H9 (cell line): Measurements from ENCODE around the gene METTL17. TPM values are rescaled to one million over a fixed set of nuclear protein-coding genes. Genes with fewer than 3 reads are reported as not detected.
A peak's percentile ranks its signal among the peaks of the same experiment; 100 is the strongest.

ENCODE experiments used
- DNase-seq: peaks from one replicate; pipeline ENCODE4 v3.0.0-alpha.2; 2017
- H2AFZ ChIP-seq: one replicate; pipeline ENCODE4 v1.6.1; 2013; ENCODE audit warnings: mild to moderate bottlenecking, low read length, control low read depth, moderate library complexity
- H2AK5ac ChIP-seq: 2 replicates; pipeline ENCODE4 v1.6.1; 2013; ENCODE audit warnings: low read length, control low read depth, mixed read lengths; ENCODE audit not compliant: insufficient read length
- H2BK120ac ChIP-seq: one replicate; pipeline ENCODE4 v1.6.1; 2013; ENCODE audit warnings: low read depth, mild to moderate bottlenecking, low read length, control low read depth, inconsistent platforms; ENCODE audit not compliant: poor library complexity, severe bottlenecking
- H2BK12ac ChIP-seq: 2 replicates; pipeline ENCODE4 v1.6.1; 2013; ENCODE audit warnings: low read length, control low read depth, mixed read lengths, low read depth; ENCODE audit not compliant: insufficient read length
- H2BK15ac ChIP-seq: 2 replicates; pipeline ENCODE4 v1.6.1; 2013; ENCODE audit warnings: low read depth, low read length, control low read depth
- H2BK20ac ChIP-seq: one replicate; pipeline ENCODE4 v1.6.1; 2013; ENCODE audit warnings: low read depth, mild to moderate bottlenecking, low read length, control low read depth, inconsistent platforms; ENCODE audit not compliant: poor library complexity, severe bottlenecking
- H2BK5ac ChIP-seq: 2 replicates; pipeline ENCODE4 v1.6.1; 2013; ENCODE audit warnings: low read length, control low read depth, mixed read lengths; ENCODE audit not compliant: insufficient read length
- H3K14ac ChIP-seq: 2 replicates; pipeline ENCODE4 v1.6.1; 2013; ENCODE audit warnings: low read length, control low read depth; ENCODE audit not compliant: insufficient read depth
- H3K18ac ChIP-seq: 2 replicates; pipeline ENCODE4 v1.6.1; 2013; ENCODE audit warnings: low read depth, mild to moderate bottlenecking, mixed read lengths, low read length, control low read depth; ENCODE audit not compliant: insufficient read length
- H3K23ac ChIP-seq: 2 replicates; pipeline ENCODE4 v1.6.1; 2013; ENCODE audit warnings: low read length, control low read depth, mixed read lengths, low read depth; ENCODE audit not compliant: insufficient read length
- H3K23me2 ChIP-seq: 2 replicates; pipeline ENCODE4 v1.6.1; 2013; ENCODE audit warnings: low read depth, mild to moderate bottlenecking, mixed read lengths, low read length, control low read depth; ENCODE audit not compliant: insufficient read length, poor library complexity, severe bottlenecking
- H3K27ac ChIP-seq: 2 replicates; pipeline ENCODE4 v1.5.1; 2013; ENCODE audit warnings: low read length, control low read depth, mixed read lengths, low read depth; ENCODE audit not compliant: insufficient read length
- H3K27me3 ChIP-seq: 2 replicates; pipeline ENCODE4 v1.6.1; 2013; ENCODE audit warnings: low read length, control low read depth, inconsistent platforms; ENCODE audit not compliant: insufficient read depth
- H3K4ac ChIP-seq: 2 replicates; pipeline ENCODE4 v1.6.1; 2013; ENCODE audit warnings: low read depth, mild to moderate bottlenecking, control low read depth, inconsistent platforms, low read length, moderate library complexity
- H3K4me1 ChIP-seq: 2 replicates; pipeline ENCODE4 v1.6.1; 2013; ENCODE audit warnings: low read length, control low read depth, inconsistent platforms; ENCODE audit not compliant: insufficient read depth
- H3K4me2 ChIP-seq: 2 replicates; pipeline ENCODE4 v1.6.1; 2013; ENCODE audit warnings: low read length, control low read depth, mixed read lengths; ENCODE audit not compliant: insufficient read length, insufficient read depth
- H3K56ac ChIP-seq: 2 replicates; pipeline ENCODE4 v1.6.1; 2013; ENCODE audit warnings: low read depth, mild to moderate bottlenecking, mixed read lengths, low read length, control low read depth; ENCODE audit not compliant: insufficient read length
- H3K79me1 ChIP-seq: 2 replicates; pipeline ENCODE4 v1.6.1; 2013; ENCODE audit warnings: low read depth, mild to moderate bottlenecking, moderate library complexity, low read length, control low read depth, inconsistent platforms; ENCODE audit not compliant: insufficient read depth, poor library complexity, severe bottlenecking
- H3K79me2 ChIP-seq: 2 replicates; pipeline ENCODE4 v1.6.1; 2013; ENCODE audit warnings: low read length, control low read depth, inconsistent platforms; ENCODE audit not compliant: insufficient read depth
- H3K9ac ChIP-seq: 2 replicates; pipeline ENCODE4 v1.6.1; 2013; ENCODE audit warnings: low read length, control low read depth, mixed read lengths; ENCODE audit not compliant: insufficient read length; ENCODE audit errors: extremely low read depth
- H3K9me3 ChIP-seq: one replicate; pipeline ENCODE4 v1.6.1; 2013; ENCODE audit warnings: low read depth, low read length, inconsistent platforms; ENCODE audit not compliant: control insufficient read depth
- H3T11ph ChIP-seq: one replicate; pipeline ENCODE4 v1.6.1; 2013; ENCODE audit warnings: mild to moderate bottlenecking, low read length, control low read depth, inconsistent platforms
- H4K20me1 ChIP-seq: one replicate; pipeline ENCODE4 v1.6.1; 2013; ENCODE audit not compliant: control insufficient read depth, insufficient read length, insufficient read depth
- H4K5ac ChIP-seq: 2 replicates; pipeline ENCODE4 v1.6.1; 2013; ENCODE audit warnings: low read depth, mild to moderate bottlenecking, mixed read lengths, low read length, control low read depth; ENCODE audit not compliant: insufficient read length
- H4K8ac ChIP-seq: replicated peaks from 2 replicates; pipeline ENCODE4 v1.6.1; 2013; ENCODE audit warnings: low read length, control low read depth, mixed read lengths, low read depth; ENCODE audit not compliant: insufficient read length
- H4K91ac ChIP-seq: 2 replicates; pipeline ENCODE4 v1.6.1; 2013; ENCODE audit warnings: low read depth, mild to moderate bottlenecking, moderate library complexity, mixed read lengths, low read length, control low read depth; ENCODE audit not compliant: insufficient read length
- H3K27ac Mint-ChIP-seq, 3 experiments: 2 replicates in 2 of 3; 3 replicates in 1 of 3; pipeline ENCODE4 v1.8.0; 2020 to 2021; ENCODE audit warnings: mixed read lengths in 3 of 3, mild to moderate bottlenecking in 1 of 3, moderate library complexity in 1 of 3
- H3K27me3 Mint-ChIP-seq: 2 replicates; pipeline ENCODE4 v1.8.0; 2021; ENCODE audit warnings: low read depth, mild to moderate bottlenecking, moderate library complexity, mixed read lengths
- H3K36me3 Mint-ChIP-seq, 3 experiments: 2 replicates in 2 of 3; 3 replicates in 1 of 3; pipeline ENCODE4 v1.8.0; 2020 to 2021; ENCODE audit warnings: low read depth in 3 of 3, mixed read lengths in 3 of 3; ENCODE audit not compliant: insufficient read depth in 1 of 3
- H3K4me1 Mint-ChIP-seq, 2 experiments: 2 replicates each; pipeline ENCODE4 v1.8.0; 2020; ENCODE audit warnings: mixed read lengths in 2 of 2
- H3K4me3 Mint-ChIP-seq, 2 experiments: 2 replicates in 1 of 2; 3 replicates in 1 of 2; pipeline ENCODE4 v1.8.0; 2020 to 2021; ENCODE audit warnings: mild to moderate bottlenecking in 2 of 2, mixed read lengths in 2 of 2, moderate library complexity in 1 of 2
- H3K9me3 Mint-ChIP-seq, 2 experiments: 2 replicates in 1 of 2; 3 replicates in 1 of 2; pipeline ENCODE4 v1.8.0; 2020; ENCODE audit warnings: mild to moderate bottlenecking in 2 of 2, mixed read lengths in 2 of 2, moderate library complexity in 1 of 2
- WGBS: extraction: QIAGEN DNeasy Blood & Tissue Kit; methylation state at CpG from one replicate; pipeline ENCODE4 v1.1.7; 2013; ENCODE audit warnings: missing lambda C conversion rate, low lambda C conversion rate, mixed read lengths; ENCODE audit not compliant: insufficient read length; ENCODE audit errors: extremely low coverage; 5-methylcytosine and 5-hydroxymethylcytosine counted together
- total RNA-seq: library from RNA; stranded (reverse); gene quantifications from 2 replicates; pipeline ENCODE4 v1.2.1, GENCODE V29; 2021
- TF ChIP-seq, protein P1 (sequence below): fragments of 200-600 bp; sonication (generic); conservative IDR thresholded peaks from 3 replicates; pipeline ENCODE4 v1.8.0; 2021; ENCODE audit warnings: antibody characterized with exemption, mild to moderate bottlenecking

The METTL17 gene
- total RNA-seq, 1 experiment from 2014 or later: 81.4 TPM

DNA sequence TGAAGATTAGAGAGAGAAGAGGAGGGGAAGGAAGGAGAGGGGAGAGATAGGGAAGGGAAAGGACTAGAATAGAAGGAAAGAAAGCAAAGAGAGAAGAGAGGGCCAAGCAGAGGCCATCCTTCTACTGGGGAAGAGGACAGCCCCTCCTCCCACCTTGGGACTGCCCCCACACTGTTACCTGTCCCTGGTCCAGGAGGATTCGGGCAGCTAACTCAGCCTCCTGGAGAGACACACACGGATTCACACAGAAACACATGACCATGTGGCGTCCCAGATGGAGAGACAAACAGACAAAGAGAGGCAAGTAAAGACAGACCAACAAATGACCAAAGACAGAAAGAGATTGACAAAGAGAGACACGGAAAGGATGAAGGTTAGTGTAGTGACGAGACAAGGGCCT, 32.9 kb downstream of the METTL17 start:
- Histone ChIP-seq H3K4ac (no peak overlapping the region), H3K27me3 (peaks cover 8% of the 10 kb centered on the region; the same call in 1 of the 2 replicates), H3T11ph (no peak overlapping the region), H4K91ac (no peak overlapping the region), H4K8ac (no peak overlapping the region), H3K79me1 (no peaks in the 10 kb centered on the region), H3K56ac (no peak overlapping the region), H2BK5ac (no peak overlapping the region), H2BK12ac (no peak overlapping the region), H2BK120ac (no peak overlapping the region), H2AFZ (no peak overlapping the region), H2BK20ac (no peak overlapping the region), H3K4me1 (peaks cover 4% of the 10 kb centered on the region; the same call in 1 of the 2 replicates), H3K23me2 (peaks cover 12% of the 10 kb centered on the region), H3K9me3 (no peaks in the 10 kb centered on the region), H2BK15ac (no peak overlapping the region), H3K18ac (no peak overlapping the region), H3K9ac (no peak overlapping the region), H4K5ac (no peak overlapping the region), H3K23ac (no peak overlapping the region), H3K27ac (no peak overlapping the region), H4K20me1 (no peaks in the 10 kb centered on the region), H3K79me2 (no peaks in the 10 kb centered on the region), H3K4me2 (no peak overlapping the region), H2AK5ac (no peak overlapping the region), H3K14ac (no peak overlapping the region)
- peaks cover 54% of the 10 kb centered on the region for H3K27me3 Mint-ChIP-seq
- H3K9me3 Mint-ChIP-seq: no peaks in the 10 kb centered on the region
- peaks cover 35 to 41% of the 10 kb centered on the region in 2 experiments for H3K4me1 Mint-ChIP-seq
- peak overlapping the region in 1 of 2 experiments; percentile 7; a peak in 1 of 5 replicates for H3K4me3 Mint-ChIP-seq
- DNase-seq: peak; percentile 19
- H3K27ac Mint-ChIP-seq: no peak overlapping the region
- WGBS: no CpG with 5 or more reads among the region's 5 CpGs
- TF ChIP-seq, protein P1, sequence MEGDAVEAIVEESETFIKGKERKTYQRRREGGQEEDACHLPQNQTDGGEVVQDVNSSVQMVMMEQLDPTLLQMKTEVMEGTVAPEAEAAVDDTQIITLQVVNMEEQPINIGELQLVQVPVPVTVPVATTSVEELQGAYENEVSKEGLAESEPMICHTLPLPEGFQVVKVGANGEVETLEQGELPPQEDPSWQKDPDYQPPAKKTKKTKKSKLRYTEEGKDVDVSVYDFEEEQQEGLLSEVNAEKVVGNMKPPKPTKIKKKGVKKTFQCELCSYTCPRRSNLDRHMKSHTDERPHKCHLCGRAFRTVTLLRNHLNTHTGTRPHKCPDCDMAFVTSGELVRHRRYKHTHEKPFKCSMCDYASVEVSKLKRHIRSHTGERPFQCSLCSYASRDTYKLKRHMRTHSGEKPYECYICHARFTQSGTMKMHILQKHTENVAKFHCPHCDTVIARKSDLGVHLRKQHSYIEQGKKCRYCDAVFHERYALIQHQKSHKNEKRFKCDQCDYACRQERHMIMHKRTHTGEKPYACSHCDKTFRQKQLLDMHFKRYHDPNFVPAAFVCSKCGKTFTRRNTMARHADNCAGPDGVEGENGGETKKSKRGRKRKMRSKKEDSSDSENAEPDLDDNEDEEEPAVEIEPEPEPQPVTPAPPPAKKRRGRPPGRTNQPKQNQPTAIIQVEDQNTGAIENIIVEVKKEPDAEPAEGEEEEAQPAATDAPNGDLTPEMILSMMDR: no peak
- peaks cover 6 to 21% (median 6%) of the 10 kb centered on the region in 3 experiments; a peak in 3 of 7 replicates for H3K36me3 Mint-ChIP-seq
